Measurements from ENCODE around the gene PSMA6. TPM values are rescaled to one million over a fixed set of nuclear protein-coding genes. Genes with fewer than 3 reads are reported as not detected.
A peak's percentile ranks its signal among the peaks of the same experiment; 100 is the strongest.

PSMA6 gene
- total and polyA plus RNA-seq, 2 experiments from 2014 or later, result 216 to 296 TPM

DNA sequence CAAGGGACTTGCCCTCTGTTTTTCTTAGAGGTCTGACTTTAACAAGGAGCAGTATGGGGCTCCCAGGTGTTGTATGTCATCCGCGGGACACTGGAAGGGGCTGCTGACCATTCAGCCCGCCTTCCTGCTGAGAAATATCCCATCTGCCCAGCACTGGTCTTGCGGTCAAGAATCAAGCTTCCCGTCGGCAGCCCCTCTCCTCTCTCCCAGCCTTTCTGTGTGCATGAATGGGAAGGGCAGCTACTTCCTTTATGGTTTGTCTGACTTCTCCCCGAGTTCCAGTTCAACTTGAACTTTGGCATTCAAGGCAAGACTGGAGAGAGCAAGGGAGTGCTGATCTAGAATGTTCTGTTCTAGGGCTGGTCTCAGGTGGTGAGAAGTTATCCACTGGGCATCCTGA, 51.5 kb downstream of the PSMA6 start:
- no peaks in the 10 kb centered on the region for H3K27me3 ChIP-seq (ENCODE audit: insufficient read depth)
- no peaks in the 10 kb centered on the region for H4K20me1 ChIP-seq (replicated peaks; ENCODE audit: insufficient read depth)
- no peaks in the 10 kb centered on the region for H3K79me2 ChIP-seq (replicated peaks; ENCODE audit: insufficient read depth)
- no peak overlapping the region for H3K4me3 Mint-ChIP-seq
- H3K4me2 ChIP-seq, result no peak overlapping the region
- no peaks in the 10 kb centered on the region for H3K36me3 Mint-ChIP-seq (ENCODE audit: low read depth)
- H3K27ac Mint-ChIP-seq, result no peak overlapping the region
- H3K4me1 Mint-ChIP-seq, result peaks cover 24% of the 10 kb centered on the region
- H3K27me3 Mint-ChIP-seq (ENCODE audit: insufficient read depth, low read depth, poor library complexity), result peaks cover 11% of the 10 kb centered on the region
- H3K4me1 ChIP-seq (ENCODE audit: insufficient read depth), result 0 out of 2 replicates have a peak, but pooled peaks cover 5% of the 10 kb centered on the region
- no peak overlapping the region for H3K4me3 ChIP-seq
- no peaks in the 10 kb centered on the region for H3K9me2 ChIP-seq (ENCODE audit: insufficient read depth)
- H3K9me3 Mint-ChIP-seq, result no peaks in the 10 kb centered on the region
- TF ChIP-seq EZH2 (IDR thresholded peaks at IDR 0.05; ENCODE audit: low read depth, unreplicated experiment) (no peak), POLR2AphosphoS5 (IDR thresholded peaks at IDR 0.05; ENCODE audit: low read depth) (no peak), ZNF114 (CRISPR knock-in tag; IDR thresholded peaks at IDR 0.05) (no peak), JUNB (IDR thresholded peaks at IDR 0.05; ENCODE audit: unreplicated experiment) (no peak)
- TF ChIP-seq, protein P1, sequence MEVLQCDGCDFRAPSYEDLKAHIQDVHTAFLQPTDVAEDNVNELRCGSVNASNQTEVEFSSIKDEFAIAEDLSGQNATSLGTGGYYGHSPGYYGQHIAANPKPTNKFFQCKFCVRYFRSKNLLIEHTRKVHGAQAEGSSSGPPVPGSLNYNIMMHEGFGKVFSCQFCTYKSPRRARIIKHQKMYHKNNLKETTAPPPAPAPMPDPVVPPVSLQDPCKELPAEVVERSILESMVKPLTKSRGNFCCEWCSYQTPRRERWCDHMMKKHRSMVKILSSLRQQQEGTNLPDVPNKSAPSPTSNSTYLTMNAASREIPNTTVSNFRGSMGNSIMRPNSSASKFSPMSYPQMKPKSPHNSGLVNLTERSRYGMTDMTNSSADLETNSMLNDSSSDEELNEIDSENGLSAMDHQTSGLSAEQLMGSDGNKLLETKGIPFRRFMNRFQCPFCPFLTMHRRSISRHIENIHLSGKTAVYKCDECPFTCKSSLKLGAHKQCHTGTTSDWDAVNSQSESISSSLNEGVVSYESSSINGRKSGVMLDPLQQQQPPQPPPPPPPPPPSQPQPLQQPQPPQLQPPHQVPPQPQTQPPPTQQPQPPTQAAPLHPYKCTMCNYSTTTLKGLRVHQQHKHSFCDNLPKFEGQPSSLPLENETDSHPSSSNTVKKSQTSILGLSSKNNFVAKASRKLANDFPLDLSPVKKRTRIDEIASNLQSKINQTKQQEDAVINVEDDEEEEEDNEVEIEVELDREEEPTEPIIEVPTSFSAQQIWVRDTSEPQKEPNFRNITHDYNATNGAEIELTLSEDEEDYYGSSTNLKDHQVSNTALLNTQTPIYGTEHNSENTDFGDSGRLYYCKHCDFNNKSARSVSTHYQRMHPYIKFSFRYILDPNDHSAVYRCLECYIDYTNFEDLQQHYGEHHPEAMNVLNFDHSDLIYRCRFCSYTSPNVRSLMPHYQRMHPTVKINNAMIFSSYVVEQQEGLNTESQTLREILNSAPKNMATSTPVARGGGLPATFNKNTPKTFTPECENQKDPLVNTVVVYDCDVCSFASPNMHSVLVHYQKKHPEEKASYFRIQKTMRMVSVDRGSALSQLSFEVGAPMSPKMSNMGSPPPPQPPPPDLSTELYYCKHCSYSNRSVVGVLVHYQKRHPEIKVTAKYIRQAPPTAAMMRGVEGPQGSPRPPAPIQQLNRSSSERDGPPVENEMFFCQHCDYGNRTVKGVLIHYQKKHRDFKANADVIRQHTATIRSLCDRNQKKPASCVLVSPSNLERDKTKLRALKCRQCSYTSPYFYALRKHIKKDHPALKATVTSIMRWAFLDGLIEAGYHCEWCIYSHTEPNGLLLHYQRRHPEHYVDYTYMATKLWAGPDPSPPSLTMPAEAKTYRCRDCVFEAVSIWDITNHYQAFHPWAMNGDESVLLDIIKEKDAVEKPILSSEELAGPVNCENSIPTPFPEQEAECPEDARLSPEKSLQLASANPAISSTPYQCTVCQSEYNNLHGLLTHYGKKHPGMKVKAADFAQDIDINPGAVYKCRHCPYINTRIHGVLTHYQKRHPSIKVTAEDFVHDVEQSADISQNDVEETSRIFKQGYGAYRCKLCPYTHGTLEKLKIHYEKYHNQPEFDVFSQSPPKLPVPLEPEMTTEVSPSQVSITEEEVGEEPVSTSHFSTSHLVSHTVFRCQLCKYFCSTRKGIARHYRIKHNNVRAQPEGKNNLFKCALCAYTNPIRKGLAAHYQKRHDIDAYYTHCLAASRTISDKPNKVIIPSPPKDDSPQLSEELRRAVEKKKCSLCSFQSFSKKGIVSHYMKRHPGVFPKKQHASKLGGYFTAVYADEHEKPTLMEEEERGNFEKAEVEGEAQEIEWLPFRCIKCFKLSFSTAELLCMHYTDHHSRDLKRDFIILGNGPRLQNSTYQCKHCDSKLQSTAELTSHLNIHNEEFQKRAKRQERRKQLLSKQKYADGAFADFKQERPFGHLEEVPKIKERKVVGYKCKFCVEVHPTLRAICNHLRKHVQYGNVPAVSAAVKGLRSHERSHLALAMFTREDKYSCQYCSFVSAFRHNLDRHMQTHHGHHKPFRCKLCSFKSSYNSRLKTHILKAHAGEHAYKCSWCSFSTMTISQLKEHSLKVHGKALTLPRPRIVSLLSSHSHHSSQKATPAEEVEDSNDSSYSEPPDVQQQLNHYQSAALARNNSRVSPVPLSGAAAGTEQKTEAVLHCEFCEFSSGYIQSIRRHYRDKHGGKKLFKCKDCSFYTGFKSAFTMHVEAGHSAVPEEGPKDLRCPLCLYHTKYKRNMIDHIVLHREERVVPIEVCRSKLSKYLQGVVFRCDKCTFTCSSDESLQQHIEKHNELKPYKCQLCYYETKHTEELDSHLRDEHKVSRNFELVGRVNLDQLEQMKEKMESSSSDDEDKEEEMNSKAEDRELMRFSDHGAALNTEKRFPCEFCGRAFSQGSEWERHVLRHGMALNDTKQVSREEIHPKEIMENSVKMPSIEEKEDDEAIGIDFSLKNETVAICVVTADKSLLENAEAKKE (CRISPR knock-in tag; IDR thresholded peaks at IDR 0.05), result no peak
- no peaks in the 10 kb centered on the region for H3K36me3 ChIP-seq (ENCODE audit: insufficient read depth)
- DNase-seq (ENCODE audit: low spot score), result no peak
- no peaks in the 10 kb centered on the region for H3F3A ChIP-seq (replicated peaks; ENCODE audit: low read depth)
- no peak for ATAC-seq
- H3K27ac ChIP-seq (ENCODE audit: low read depth), result no peak overlapping the region
- peak overlapping the region; percentile 52; the same call in 1 of the 2 replicates for H2AFZ ChIP-seq

DNA sequence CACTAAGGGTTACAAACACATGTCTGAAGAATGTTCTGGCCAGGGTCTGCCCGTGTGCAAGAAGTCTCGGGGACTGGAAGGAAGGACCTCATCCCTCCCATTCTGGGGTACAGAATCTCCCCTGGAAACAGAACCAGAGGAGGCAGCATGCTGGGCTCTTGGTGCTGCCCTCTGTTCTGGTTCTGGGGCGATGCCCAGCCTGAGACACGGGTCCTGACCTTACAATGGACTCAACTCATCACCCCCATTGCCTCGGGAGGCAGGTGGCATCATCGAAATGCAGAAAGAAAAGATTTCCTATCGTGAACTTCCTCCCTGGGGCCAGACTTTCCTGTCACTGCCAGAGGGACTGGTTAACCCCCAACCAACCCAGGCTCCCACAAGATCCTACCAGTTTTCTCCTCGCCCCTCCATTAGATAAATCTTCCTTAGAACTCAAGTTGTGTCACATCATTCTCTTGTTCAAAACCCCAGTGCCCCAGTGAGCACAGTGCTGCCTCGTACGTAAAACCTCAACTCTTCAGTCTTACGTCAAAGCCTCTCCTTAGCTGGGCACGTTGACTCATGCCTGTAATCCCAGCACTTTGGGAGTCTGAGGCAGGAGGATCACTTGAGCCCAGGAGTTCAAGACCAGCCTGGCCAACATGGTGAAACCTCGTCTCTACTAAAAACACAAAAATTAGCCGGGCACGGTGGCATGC, 52.1 kb downstream of the PSMA6 start:
- H2AFZ ChIP-seq, result peak overlapping the region; percentile 52
- no peaks in the 10 kb centered on the region for H3K36me3 ChIP-seq (ENCODE audit: insufficient read depth)
- H3K4me3 Mint-ChIP-seq, result no peak overlapping the region
- H3K4me2 ChIP-seq, result no peak overlapping the region
- H3K27me3 ChIP-seq (ENCODE audit: insufficient read depth), result no peaks in the 10 kb centered on the region
- H3K36me3 Mint-ChIP-seq (ENCODE audit: low read depth), result no peaks in the 10 kb centered on the region
- H3K27me3 Mint-ChIP-seq (ENCODE audit: insufficient read depth, low read depth, poor library complexity), result peaks cover 11% of the 10 kb centered on the region
- H3K4me3 ChIP-seq, result no peak overlapping the region
- no peak overlapping the region for H3K27ac ChIP-seq (ENCODE audit: low read depth)
- ATAC-seq (no peak), DNase-seq (ENCODE audit: low spot score) (no peak)
- H3K9me2 ChIP-seq (ENCODE audit: insufficient read depth), result no peaks in the 10 kb centered on the region
- H3K4me1 Mint-ChIP-seq, result peaks cover 24% of the 10 kb centered on the region
- 0 out of 2 replicates have a peak overlapping the region, but pooled peaks have one; percentile 60 for H3K27ac Mint-ChIP-seq
- H3F3A ChIP-seq (replicated peaks; ENCODE audit: low read depth), result no peaks in the 10 kb centered on the region
- no peaks in the 10 kb centered on the region for H3K79me2 ChIP-seq (replicated peaks; ENCODE audit: insufficient read depth)
- H3K9me3 Mint-ChIP-seq, result no peaks in the 10 kb centered on the region
- H4K20me1 ChIP-seq (replicated peaks; ENCODE audit: insufficient read depth), result no peaks in the 10 kb centered on the region
- H3K4me1 ChIP-seq (ENCODE audit: insufficient read depth), result 0 out of 2 replicates have a peak, but pooled peaks cover 5% of the 10 kb centered on the region
- no peak for TF ChIP-seq NANOG (IDR thresholded peaks at IDR 0.05; ENCODE audit: borderline replicate concordance)
- TF ChIP-seq STAT1 (IDR thresholded peaks at IDR 0.05; ENCODE audit: unreplicated experiment), result no peak

All from GM23338 (cell line).